CD14-positive monocyte (primary cell): ENCODE measurements around the gene GRIA3. TPM values are rescaled to one million over a fixed set of nuclear protein-coding genes. Genes with fewer than 3 reads are reported as not detected.

Source experiments
- DNase-seq, 3 donors: peaks; one replicate each; pipeline ENCODE4 v3.0.0-alpha.2; 2011 to 2022
- H2AFZ ChIP-seq: 2 replicates; pipeline ENCODE4 v1.6.0; 2012; ENCODE audit warnings: mild to moderate bottlenecking, low read depth, low read length, inconsistent platforms; ENCODE audit not compliant: insufficient read depth, poor library complexity, severe bottlenecking
- H3K27ac ChIP-seq, 2 donors: 1 replicate in 1 of 2; 2 replicates in 1 of 2; pipeline ENCODE4 v1.5.1; 2012 to 2013; ENCODE audit warnings: low read length in 2 of 2, control low read depth in 1 of 2, inconsistent platforms in 1 of 2, low read depth in 1 of 2, mild to moderate bottlenecking in 1 of 2
- H3K27me3 ChIP-seq, 2 donors: one replicate each; pipeline versions ENCODE4 v1.6.0 to v1.6.1; 2011 to 2013; ENCODE audit warnings: low read length in 2 of 2; ENCODE audit not compliant: control insufficient read depth in 2 of 2, insufficient read depth in 2 of 2
- H3K36me3 ChIP-seq, 2 donors: replicated peaks in 1 of 2; 1 replicate in 1 of 2; 2 replicates in 1 of 2; pipeline versions ENCODE4 v1.5.1 to v1.6.1; 2012 to 2013; ENCODE audit warnings: low read length in 2 of 2, control low read depth in 1 of 2, inconsistent platforms in 1 of 2, mild to moderate bottlenecking in 1 of 2; ENCODE audit not compliant: insufficient read depth in 2 of 2, control insufficient read depth in 1 of 2
- H3K4me1 ChIP-seq, 2 donors: 1 replicate in 1 of 2; 2 replicates in 1 of 2; pipeline versions ENCODE4 v1.5.1 to v1.6.1; 2012 to 2013; ENCODE audit warnings: low read length in 2 of 2, control low read depth in 1 of 2, inconsistent platforms in 1 of 2, mild to moderate bottlenecking in 1 of 2, moderate library complexity in 1 of 2; ENCODE audit not compliant: insufficient read depth in 2 of 2, control insufficient read depth in 1 of 2
- H3K4me2 ChIP-seq: replicated peaks from 2 replicates; pipeline ENCODE3; 2012; ENCODE audit warnings: low read length, moderate library complexity, mild to moderate bottlenecking; ENCODE audit not compliant: poor library complexity, severe bottlenecking; ENCODE audit errors: extremely low read depth
- H3K4me3 ChIP-seq, 3 experiments: fragments of 200-600 bp in 1 of 3; sonication (generic) in 1 of 3; replicated peaks in 1 of 3; 1 replicate in 2 of 3; 2 replicates in 1 of 3; pipeline ENCODE4 v1.5.1; 2011 to 2013; ENCODE audit warnings: low read length in 3 of 3, mild to moderate bottlenecking in 3 of 3, control low read depth in 2 of 3, low read depth in 2 of 3, inconsistent platforms in 1 of 3, moderate library complexity in 1 of 3
- H3K79me2 ChIP-seq: 2 replicates; pipeline ENCODE4 v1.6.0; 2012; ENCODE audit warnings: mild to moderate bottlenecking, control low read depth, inconsistent platforms, low read length, moderate library complexity; ENCODE audit not compliant: insufficient read depth
- H3K9ac ChIP-seq: 2 replicates; pipeline ENCODE4 v1.6.0; 2017; ENCODE audit warnings: low read length, mild to moderate bottlenecking; ENCODE audit not compliant: insufficient read depth, poor library complexity, severe bottlenecking
- H3K9me3 ChIP-seq, 2 donors: replicated peaks in 1 of 2; 1 replicate in 1 of 2; 2 replicates in 1 of 2; pipeline versions ENCODE4 v1.5.1 to v1.6.1; 2012 to 2013; ENCODE audit warnings: low read length in 2 of 2, control low read depth in 1 of 2; ENCODE audit not compliant: control insufficient read depth in 1 of 2, insufficient read depth in 1 of 2
- H4K20me1 ChIP-seq: 2 replicates; pipeline ENCODE4 v1.6.0; 2012; ENCODE audit warnings: mild to moderate bottlenecking, low read length, control low read depth, moderate library complexity; ENCODE audit not compliant: insufficient read depth
- H3K27ac Mint-ChIP-seq, 7 donors: one replicate each; pipeline ENCODE4 v1.8.0; 2020; ENCODE audit warnings: mild to moderate bottlenecking in 7 of 7, mixed read lengths in 7 of 7, moderate library complexity in 6 of 7, inconsistent platforms in 2 of 7
- H3K27me3 Mint-ChIP-seq, 3 donors: one replicate each; pipeline ENCODE4 v1.8.0; 2021 to 2022; ENCODE audit warnings: low read depth in 3 of 3, mild to moderate bottlenecking in 3 of 3, mixed read lengths in 3 of 3, moderate library complexity in 3 of 3, inconsistent platforms in 1 of 3
- H3K36me3 Mint-ChIP-seq, 2 donors: one replicate each; pipeline ENCODE4 v1.8.0; 2020; ENCODE audit warnings: mixed read lengths in 2 of 2, inconsistent platforms in 1 of 2, mild to moderate bottlenecking in 1 of 2
- H3K4me1 Mint-ChIP-seq: one replicate; pipeline ENCODE4 v1.8.0; 2020; ENCODE audit warnings: mild to moderate bottlenecking, mixed read lengths
- H3K4me3 Mint-ChIP-seq, 2 donors: one replicate each; pipeline ENCODE4 v1.8.0; 2020; ENCODE audit warnings: mild to moderate bottlenecking in 2 of 2, mixed read lengths in 2 of 2, moderate library complexity in 1 of 2
- H3K9me3 Mint-ChIP-seq, 7 donors: one replicate each; pipeline ENCODE4 v1.8.0; 2020 to 2022; ENCODE audit warnings: mixed read lengths in 7 of 7, mild to moderate bottlenecking in 6 of 7, moderate library complexity in 6 of 7, inconsistent platforms in 2 of 7
- CTCF ChIP-seq: fragments of 200-600 bp; IDR thresholded peaks from one replicate; pipeline ENCODE4 v1.8.0; 2022; ENCODE audit warnings: antibody characterized with exemption, mild to moderate bottlenecking
- WGBS: methylation state at CpG from one replicate; pipeline ENCODE4 v1.1.5; 2013; ENCODE audit warnings: missing lambda C conversion rate; ENCODE audit not compliant: insufficient coverage; 5-methylcytosine and 5-hydroxymethylcytosine counted together
- intact Hi-C, 2 donors: fragments of 100-400 bp; cut with micrococcal nuclease; formaldehyde crosslinking; loops; one replicate each; pipeline versions ENCODE4 v1.15.0 to v1.15.1; 2023
- polyA plus RNA-seq, 3 donors: library from polyadenylated mRNA; depleted of rRNA in 1 of 3; unstranded in 2 of 3; stranded (reverse) in 1 of 3; fragments of 300-500 nt in 2 of 3; fragments of >200 nt in 1 of 3; fragmentation: Illumina TruSeq in 2 of 3; gene quantifications; 1 replicate in 2 of 3; 2 replicates in 1 of 3; pipeline ENCODE4 v1.2.3, GENCODE V29; 2012 to 2021

The GRIA3 gene
- polyA plus RNA-seq, 3 donors, result not detected

- Histone ChIP-seq H3K4me2 (no peak overlapping the region), H3K9me3 (no peaks in the 10 kb centered on the region), H4K20me1 (no peaks in the 10 kb centered on the region), H3K36me3 (no peaks in the 10 kb centered on the region), H2AFZ (no peak overlapping the region), H3K27ac (no peak overlapping the region), H3K27me3 (peaks cover 0 to 2% of the 10 kb centered on the region in 2 donors), H3K4me1 (no peaks in the 10 kb centered on the region), H3K4me3 (no peak overlapping the region), H3K9ac (no peak overlapping the region), H3K79me2 (no peaks in the 10 kb centered on the region)
- TF ChIP-seq CTCF, result no peak
- Mint-ChIP-seq H3K4me1 (no peaks in the 10 kb centered on the region), H3K4me3 (no peak overlapping the region), H3K9me3 (peaks cover 0 to 2% (median 0%) of the 10 kb centered on the region in 7 donors), H3K27me3 (peaks cover 0 to 4% (median 0%) of the 10 kb centered on the region in 3 donors), H3K36me3 (no peaks in the 10 kb centered on the region), H3K27ac (no peak overlapping the region)
- DNase-seq, result no peak
- intact Hi-C loops, result no loop called here
- 91% methylated on average over 4 of the region's 7 CpGs for WGBS
Measured at GRCh38 chrX:123170546-123170945, 13.5 kb upstream of the GRIA3 start.

DNA sequence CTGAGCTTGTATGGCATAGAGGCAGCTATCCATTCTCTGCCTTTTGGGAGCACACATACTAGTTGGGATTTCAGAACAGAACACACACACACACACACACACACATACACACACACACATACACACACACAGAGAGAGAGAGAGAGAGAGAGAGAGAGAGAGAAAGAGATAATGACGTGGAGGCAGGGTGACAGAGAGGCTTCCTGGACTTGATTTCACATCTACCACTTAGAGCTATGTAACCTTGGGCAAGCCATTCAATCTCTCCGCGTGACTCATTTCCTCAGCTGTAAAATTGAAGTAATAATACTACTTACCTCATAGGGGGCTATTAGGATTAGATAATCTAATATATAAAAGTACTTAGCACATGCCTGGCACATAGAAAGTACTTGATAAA, 12.3 kb upstream of the GRIA3 start:
- no peak overlapping the region for H3K27ac ChIP-seq
- Mint-ChIP-seq H3K4me1 (no peaks in the 10 kb centered on the region), H3K9me3 (peaks cover 0 to 2% (median 0%) of the 10 kb centered on the region in 7 donors)

More for the DNA sequence above, 12.3 kb upstream of the GRIA3 start:
- no CpG with 5 or more reads among the region's 3 CpGs for WGBS
- DNase-seq, result no peak
- Histone ChIP-seq H3K9ac (no peak overlapping the region), H3K4me1 (no peaks in the 10 kb centered on the region), H2AFZ (no peak overlapping the region), H3K27me3 (peaks cover 0 to 2% of the 10 kb centered on the region in 2 donors), H3K79me2 (no peaks in the 10 kb centered on the region), H4K20me1 (no peaks in the 10 kb centered on the region), H3K4me3 (no peak overlapping the region), H3K9me3 (no peaks in the 10 kb centered on the region), H3K36me3 (no peaks in the 10 kb centered on the region), H3K4me2 (no peak overlapping the region)
- Mint-ChIP-seq H3K27me3 (peaks cover 0 to 4% (median 0%) of the 10 kb centered on the region in 3 donors), H3K36me3 (no peaks in the 10 kb centered on the region), H3K27ac (no peak overlapping the region), H3K4me3 (no peak overlapping the region)
- TF ChIP-seq CTCF, result no peak
- intact Hi-C loops, result no loop called here
